Lower leg skin (tissue), 3 donors: ENCODE results near the gene RALGAPA2.

Experiments used
- POLR2A ChIP-seq, 2 donors: fragments of 450-650 bp; IDR thresholded peaks; one replicate each; pipeline ENCODE4 v1.6.1; 2016 to 2017; ENCODE audit warnings: antibody characterized with exemption in 2 of 2, mild to moderate bottlenecking in 1 of 2, moderate library complexity in 1 of 2
- TF ChIP-seq, protein P1 (sequence below), 3 donors: fragments of 450-650 bp; IDR thresholded peaks; one replicate each; pipeline ENCODE4 v1.5.1; 2016; ENCODE audit warnings: antibody characterized with exemption in 3 of 3, mild to moderate bottlenecking in 3 of 3, moderate library complexity in 2 of 3

DNA sequence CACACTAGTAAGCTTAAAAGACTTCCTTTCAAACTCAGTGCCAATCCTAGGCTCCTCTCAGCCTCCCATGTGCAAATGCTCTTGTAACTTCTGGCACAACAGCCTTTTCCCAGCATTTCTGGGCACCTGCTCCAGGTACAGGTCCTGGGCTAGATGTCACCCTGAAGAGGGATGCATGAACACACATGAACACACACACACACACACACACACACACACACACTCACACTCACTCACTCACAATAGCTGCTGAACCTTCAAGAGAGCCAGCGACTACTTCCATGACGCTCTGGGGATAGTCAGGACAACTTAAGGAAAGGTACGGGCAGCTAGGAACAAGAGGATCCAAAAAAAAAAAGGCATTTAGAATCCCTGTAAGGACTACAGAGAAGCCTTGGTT lies 221.8 kb downstream of the RALGAPA2 start:
- TF ChIP-seq, protein P1, sequence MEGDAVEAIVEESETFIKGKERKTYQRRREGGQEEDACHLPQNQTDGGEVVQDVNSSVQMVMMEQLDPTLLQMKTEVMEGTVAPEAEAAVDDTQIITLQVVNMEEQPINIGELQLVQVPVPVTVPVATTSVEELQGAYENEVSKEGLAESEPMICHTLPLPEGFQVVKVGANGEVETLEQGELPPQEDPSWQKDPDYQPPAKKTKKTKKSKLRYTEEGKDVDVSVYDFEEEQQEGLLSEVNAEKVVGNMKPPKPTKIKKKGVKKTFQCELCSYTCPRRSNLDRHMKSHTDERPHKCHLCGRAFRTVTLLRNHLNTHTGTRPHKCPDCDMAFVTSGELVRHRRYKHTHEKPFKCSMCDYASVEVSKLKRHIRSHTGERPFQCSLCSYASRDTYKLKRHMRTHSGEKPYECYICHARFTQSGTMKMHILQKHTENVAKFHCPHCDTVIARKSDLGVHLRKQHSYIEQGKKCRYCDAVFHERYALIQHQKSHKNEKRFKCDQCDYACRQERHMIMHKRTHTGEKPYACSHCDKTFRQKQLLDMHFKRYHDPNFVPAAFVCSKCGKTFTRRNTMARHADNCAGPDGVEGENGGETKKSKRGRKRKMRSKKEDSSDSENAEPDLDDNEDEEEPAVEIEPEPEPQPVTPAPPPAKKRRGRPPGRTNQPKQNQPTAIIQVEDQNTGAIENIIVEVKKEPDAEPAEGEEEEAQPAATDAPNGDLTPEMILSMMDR (IDR thresholded peaks at IDR 0.05): no peak
- no peak for TF ChIP-seq POLR2A (IDR thresholded peaks at IDR 0.05)
